BJ (cell line): ENCODE measurements around the gene DLG2. TPM values are rescaled to one million over a fixed set of nuclear protein-coding genes. Genes with fewer than 3 reads are reported as not detected.

Experiments used
- CTCF ChIA-PET: fragments of 350-600 bp; formaldehyde crosslinking; extraction: SDS; loops from one replicate; lab custom pipeline; 2021; ENCODE audit warnings: antibody characterized with exemption, inconsistent platforms; lab: Yijun Ruan, JAX
- POLR2A ChIA-PET: fragments of 300-600 bp; sonication (Branson Sonifier 250); formaldehyde crosslinking; extraction: SDS; loops from one replicate; lab custom pipeline; 2021; ENCODE audit warnings: antibody characterized with exemption; lab: Charles Lee
- DNase-seq: peaks from one replicate; pipeline ENCODE4 v3.0.0-alpha.2; 2011; ENCODE audit warnings: low read depth
- H3K27me3 ChIP-seq: 2 replicates; pipeline ENCODE4 v1.6.0; 2011; ENCODE audit warnings: low read length; ENCODE audit not compliant: control insufficient read depth, insufficient read depth
- H3K36me3 ChIP-seq: 2 replicates; pipeline ENCODE4 v1.5.1; 2011; ENCODE audit warnings: low read length; ENCODE audit not compliant: control insufficient read depth, insufficient read depth
- H3K4me3 ChIP-seq: 2 replicates; pipeline ENCODE4 v1.5.1; 2011; ENCODE audit warnings: low read depth, mild to moderate bottlenecking, control low read depth, low read length
- CTCF ChIP-seq: IDR thresholded peaks from 2 replicates; pipeline ENCODE4 v1.5.1; 2011; ENCODE audit warnings: low read depth, mild to moderate bottlenecking, control low read depth, inconsistent platforms, low read length, moderate library complexity; ENCODE audit not compliant: insufficient read depth
- polyA plus RNA-seq: library from polyadenylated mRNA; depleted of rRNA; stranded (reverse); fragments of >200 nt; gene quantifications from 2 replicates; pipeline ENCODE4 v1.2.3, GENCODE V29; 2011

Gene DLG2
- polyA plus RNA-seq, 1 experiment = 0.28 TPM

- no peaks in the 10 kb centered on the region for H3K27me3 ChIP-seq
- H3K4me3 ChIP-seq = no peak overlapping the region
- DNase-seq = no peak
- TF ChIP-seq CTCF = no peak
- H3K36me3 ChIP-seq = no peaks in the 10 kb centered on the region
- POLR2A ChIA-PET = no interaction called here
- CTCF ChIA-PET = no interaction called here
These were observed 39.5 kb upstream of the DLG2 start for GRCh38 chr11:85666687-85667086.

GRCh38 chr11:85665733-85666132 is 38.6 kb upstream of the DLG2 start:
- Histone ChIP-seq H3K4me3 (no peak overlapping the region), H3K27me3 (no peaks in the 10 kb centered on the region), H3K36me3 (no peaks in the 10 kb centered on the region)
- CTCF ChIA-PET = no interaction called here
- DNase-seq = no peak
- POLR2A ChIA-PET = no interaction called here
- no peak for TF ChIP-seq CTCF

DNA sequence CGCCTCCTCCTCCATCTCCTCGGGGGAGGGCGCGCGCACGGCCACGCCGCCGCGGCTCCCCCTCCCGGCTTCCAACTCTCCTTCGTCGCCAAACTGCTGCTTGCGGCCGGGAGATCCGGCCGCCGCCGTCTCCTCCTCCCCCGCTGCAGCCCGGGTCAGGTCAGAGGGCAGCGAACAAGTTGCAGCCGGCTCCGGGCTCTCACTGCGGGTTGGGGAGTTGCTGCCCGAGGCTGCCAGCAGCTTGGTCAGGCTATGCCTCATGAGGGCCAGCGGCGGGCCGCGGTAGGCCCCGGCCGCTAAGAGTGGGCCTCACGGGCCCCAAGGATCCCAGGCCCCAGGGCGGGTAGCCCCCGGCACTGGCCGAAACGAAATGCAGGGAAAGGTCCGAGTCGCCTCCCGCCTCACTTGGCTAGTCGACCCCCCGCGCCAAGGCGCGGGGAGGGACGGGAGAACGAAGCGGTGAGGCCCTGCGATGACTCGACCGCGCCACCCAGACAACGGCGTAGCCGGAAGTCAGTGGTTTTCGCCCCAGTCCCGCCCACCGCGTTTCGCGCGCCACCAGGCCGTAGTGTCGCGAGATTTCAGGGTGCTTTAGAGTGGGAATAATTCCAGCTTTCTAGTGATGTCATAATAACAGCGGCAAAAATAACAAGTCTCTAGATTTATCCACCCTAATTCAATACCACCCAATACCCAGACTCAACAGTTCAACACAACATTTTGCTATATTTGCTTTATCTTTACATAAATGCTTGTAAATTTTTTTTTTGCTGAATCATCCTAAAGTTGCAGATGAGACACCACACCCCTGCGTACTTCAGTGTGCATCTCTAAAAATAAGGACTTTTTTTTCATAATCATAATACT is 37.7 kb upstream of the DLG2 start, which contains the start of gene CREBZF:
Gene CREBZF, minus strand, starts transcription at position 515 of the 867 bp plus-strand sequence. Its CDS starts 254 bp downstream, at position 261.
- ChIA-PET CTCF (interaction anchor here (1.1 to 1.4 kb wide), 2 partner anchors 15 kb away, joined by 3 to 4 read pairs; no protein-coding TSS in a partner anchor), POLR2A (interaction anchor here (0.6 kb wide), 2 partner anchors 108 to 222 kb away, joined by 3 to 13 read pairs; no protein-coding TSS in a partner anchor)
- H3K27me3 ChIP-seq = no peaks in the 10 kb centered on the region
- peak; percentile 55 for DNase-seq
- TF ChIP-seq CTCF = no peak
- H3K4me3 ChIP-seq = peak within 1 kb of the TSS; percentile 98
- no peaks in the 10 kb centered on the region; the same call in 1 of the 2 replicates for H3K36me3 ChIP-seq

- Histone ChIP-seq H3K4me3 (peak overlapping the region; percentile 98), H3K36me3 (no peaks in the 10 kb centered on the region; the same call in 1 of the 2 replicates), H3K27me3 (no peaks in the 10 kb centered on the region)
- DNase-seq = no peak
- ChIA-PET CTCF (interaction anchor here (1.0 to 1.4 kb wide), 3 partner anchors 14 to 555 kb away, joined by 3 to 4 read pairs (median 3); no protein-coding TSS in a partner anchor), POLR2A (interaction anchor here (0.6 kb wide), 2 partner anchors 109 to 223 kb away, joined by 3 to 13 read pairs; no protein-coding TSS in a partner anchor)
- TF ChIP-seq CTCF = peak; percentile 48
These were observed 36.8 kb upstream of the DLG2 start for GRCh38 chr11:85663753-85664614.
